DND-41 (cell line): ENCODE data around the gene CEP120.

Experiments
- ATAC-seq: fragments of 200-7000 bp; cut with Tn5 transposase; 3 replicates; pipeline ENCODE4 v1.9.1; 2021; ENCODE audit warnings: low read depth; ENCODE audit not compliant: insufficient read depth
- DNase-seq: peaks from one replicate; pipeline ENCODE4 v3.0.0-alpha.2; 2020
- H2AFZ ChIP-seq: 2 replicates; pipeline ENCODE4 v1.6.0; 2012; ENCODE audit warnings: low read depth, low read length
- H3K27ac ChIP-seq: 2 replicates; pipeline ENCODE4 v1.5.1; 2012; ENCODE audit warnings: low read length, inconsistent platforms
- H3K27me3 ChIP-seq: fragments of 200-600 bp; sonication (generic); 2 replicates; pipeline ENCODE4 v1.6.0; 2012; ENCODE audit warnings: low read length, mild to moderate bottlenecking, inconsistent platforms; ENCODE audit not compliant: insufficient read depth, poor library complexity
- H3K36me3 ChIP-seq: 2 replicates; pipeline ENCODE4 v1.5.1; 2012; ENCODE audit warnings: low read length, inconsistent platforms; ENCODE audit not compliant: insufficient read depth
- H3K4me1 ChIP-seq: 2 replicates; pipeline ENCODE4 v1.5.1; 2012; ENCODE audit warnings: mild to moderate bottlenecking, low read length; ENCODE audit not compliant: insufficient read depth
- H3K4me2 ChIP-seq: 2 replicates; pipeline ENCODE4 v1.6.0; 2012; ENCODE audit warnings: mild to moderate bottlenecking, moderate library complexity, low read length, inconsistent platforms; ENCODE audit not compliant: insufficient read depth
- H3K4me3 ChIP-seq, 2 experiments: fragments of 200-600 bp in 1 of 2; shearing (Covaris generic) in 1 of 2; 2 replicates each; pipeline ENCODE4 v1.5.1; 2012 to 2016; ENCODE audit warnings: inconsistent platforms in 2 of 2, low read length in 2 of 2, mild to moderate bottlenecking in 2 of 2, low read depth in 1 of 2, moderate library complexity in 1 of 2
- H3K79me2 ChIP-seq: 2 replicates; pipeline ENCODE4 v1.6.0; 2012; ENCODE audit warnings: low read length, inconsistent platforms; ENCODE audit not compliant: insufficient read depth
- H3K9ac ChIP-seq: 2 replicates; pipeline ENCODE4 v1.6.0; 2012; ENCODE audit warnings: low read depth, mild to moderate bottlenecking, inconsistent platforms, low read length, moderate library complexity
- H3K9me3 ChIP-seq: 2 replicates; pipeline ENCODE4 v1.5.1; 2012; ENCODE audit warnings: low read length, moderate library complexity, mild to moderate bottlenecking, inconsistent platforms; ENCODE audit not compliant: insufficient read depth, severe bottlenecking
- H4K20me1 ChIP-seq: 2 replicates; pipeline ENCODE4 v1.6.0; 2012; ENCODE audit warnings: low read length; ENCODE audit not compliant: insufficient read depth
- CTCF ChIP-seq: IDR thresholded peaks from 2 replicates; pipeline ENCODE4 v1.5.1; 2012; ENCODE audit warnings: borderline replicate concordance, low read length, moderate library complexity, mild to moderate bottlenecking; ENCODE audit not compliant: poor library complexity, severe bottlenecking; ENCODE audit errors: extremely low read depth
- EZH2 ChIP-seq: IDR thresholded peaks from 3 replicates; pipeline ENCODE4 v1.6.1; 2012; ENCODE audit warnings: borderline replicate concordance, low read depth, mild to moderate bottlenecking, moderate library complexity, low read length, inconsistent platforms; ENCODE audit not compliant: severe bottlenecking

The CEP120 gene

GRCh38 chr5:123455095-123455494, 31.9 kb upstream of the CEP120 start:
- Histone ChIP-seq H3K9ac (no peak overlapping the region), H4K20me1 (no peaks in the 10 kb centered on the region), H3K4me1 (no peaks in the 10 kb centered on the region), H3K9me3 (no peaks in the 10 kb centered on the region), H3K27ac (no peak overlapping the region), H3K4me3 (no peak overlapping the region), H3K4me2 (no peak overlapping the region), H3K79me2 (no peaks in the 10 kb centered on the region), H3K36me3 (no peaks in the 10 kb centered on the region), H3K27me3 (no peaks in the 10 kb centered on the region), H2AFZ (no peak overlapping the region)
- TF ChIP-seq EZH2 (no peak), CTCF (no peak)
- ATAC-seq: no peak
- DNase-seq: no peak

GRCh38 chr5:123454259-123454911, 31.2 kb upstream of the CEP120 start:
- Histone ChIP-seq H3K9ac (no peak overlapping the region), H3K27me3 (no peaks in the 10 kb centered on the region), H3K4me3 (no peak overlapping the region), H2AFZ (no peak overlapping the region), H3K4me1 (no peaks in the 10 kb centered on the region), H3K4me2 (no peak overlapping the region), H3K9me3 (no peaks in the 10 kb centered on the region), H3K27ac (no peak overlapping the region), H4K20me1 (no peaks in the 10 kb centered on the region), H3K79me2 (no peaks in the 10 kb centered on the region), H3K36me3 (no peaks in the 10 kb centered on the region)
- no peak for TF ChIP-seq CTCF
- TF ChIP-seq EZH2: no peak
- DNase-seq (no peak), ATAC-seq (no peak)

- Histone ChIP-seq H3K9me3 (no peaks in the 10 kb centered on the region), H3K79me2 (no peaks in the 10 kb centered on the region), H3K4me3 (no peak overlapping the region), H3K4me2 (no peak overlapping the region), H3K4me1 (no peaks in the 10 kb centered on the region), H2AFZ (no peak overlapping the region), H4K20me1 (no peaks in the 10 kb centered on the region), H3K9ac (no peak overlapping the region), H3K27me3 (no peaks in the 10 kb centered on the region), H3K27ac (no peak overlapping the region), H3K36me3 (no peaks in the 10 kb centered on the region)
- DNase-seq (no peak), ATAC-seq (no peak)
- TF ChIP-seq EZH2: no peak
- TF ChIP-seq CTCF: no peak
Measured at GRCh38 chr5:123452401-123452800, 29.2 kb upstream of the CEP120 start.

GRCh38 chr5:123451047-123451446, 27.8 kb upstream of the CEP120 start:
- Histone ChIP-seq H3K79me2 (no peaks in the 10 kb centered on the region), H3K27me3 (no peaks in the 10 kb centered on the region), H3K9ac (no peak overlapping the region), H3K36me3 (no peaks in the 10 kb centered on the region), H2AFZ (no peak overlapping the region), H4K20me1 (no peaks in the 10 kb centered on the region), H3K4me3 (no peak overlapping the region), H3K4me2 (no peak overlapping the region), H3K27ac (no peak overlapping the region), H3K4me1 (no peaks in the 10 kb centered on the region), H3K9me3 (no peaks in the 10 kb centered on the region)
- DNase-seq: no peak
- ATAC-seq: no peak
- TF ChIP-seq CTCF (no peak), EZH2 (no peak)
